ENCODE measurements around the gene SNRNP48.

SNRNP48 gene

GRCh38 chr6:7644417-7644816 lies 54.4 kb downstream of the SNRNP48 start:
- DNase-seq (ENCODE audit: low read depth) = no peak

DNA sequence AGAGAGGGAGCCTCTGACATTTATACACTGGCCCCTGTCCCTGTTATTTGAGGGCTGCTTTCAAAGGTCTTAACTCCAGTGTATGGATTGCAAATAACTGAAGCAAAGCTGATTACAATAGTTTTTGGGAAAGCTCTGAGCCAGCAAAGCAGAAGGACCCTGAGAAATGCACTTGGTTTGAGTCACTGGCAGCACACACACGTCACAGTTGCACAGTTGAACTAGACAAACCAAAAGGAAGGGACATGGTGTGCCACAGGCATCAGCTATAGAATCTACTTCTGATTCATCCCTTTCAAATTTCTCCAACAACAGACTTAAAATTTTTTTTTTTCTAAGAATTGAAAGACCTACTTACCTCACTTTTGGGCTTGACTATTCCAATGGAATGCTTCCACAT lies 56.4 kb downstream of the SNRNP48 start:
- no peak for DNase-seq (ENCODE audit: low read depth)

DNA sequence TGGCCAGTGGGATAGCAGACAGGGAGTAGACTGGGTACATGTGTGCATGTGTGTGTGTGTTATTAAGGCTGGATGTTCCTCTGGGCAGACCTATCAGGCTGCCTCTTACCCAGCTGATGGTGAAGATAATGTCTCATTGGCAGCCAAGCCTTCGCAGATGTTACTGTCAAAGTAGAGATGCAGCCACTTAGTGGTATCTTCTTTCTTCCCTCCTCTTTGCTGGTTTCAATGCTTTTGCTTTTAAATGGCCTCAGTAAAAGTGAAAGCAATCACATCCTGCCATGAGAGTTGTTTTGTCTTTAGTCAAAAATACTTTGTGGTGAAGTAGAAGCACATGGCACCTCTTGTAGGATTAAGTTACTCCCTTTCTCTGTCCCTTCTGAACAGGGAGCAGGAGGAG lies 57.5 kb downstream of the SNRNP48 start:
- no peak for DNase-seq (ENCODE audit: low read depth)

DNA sequence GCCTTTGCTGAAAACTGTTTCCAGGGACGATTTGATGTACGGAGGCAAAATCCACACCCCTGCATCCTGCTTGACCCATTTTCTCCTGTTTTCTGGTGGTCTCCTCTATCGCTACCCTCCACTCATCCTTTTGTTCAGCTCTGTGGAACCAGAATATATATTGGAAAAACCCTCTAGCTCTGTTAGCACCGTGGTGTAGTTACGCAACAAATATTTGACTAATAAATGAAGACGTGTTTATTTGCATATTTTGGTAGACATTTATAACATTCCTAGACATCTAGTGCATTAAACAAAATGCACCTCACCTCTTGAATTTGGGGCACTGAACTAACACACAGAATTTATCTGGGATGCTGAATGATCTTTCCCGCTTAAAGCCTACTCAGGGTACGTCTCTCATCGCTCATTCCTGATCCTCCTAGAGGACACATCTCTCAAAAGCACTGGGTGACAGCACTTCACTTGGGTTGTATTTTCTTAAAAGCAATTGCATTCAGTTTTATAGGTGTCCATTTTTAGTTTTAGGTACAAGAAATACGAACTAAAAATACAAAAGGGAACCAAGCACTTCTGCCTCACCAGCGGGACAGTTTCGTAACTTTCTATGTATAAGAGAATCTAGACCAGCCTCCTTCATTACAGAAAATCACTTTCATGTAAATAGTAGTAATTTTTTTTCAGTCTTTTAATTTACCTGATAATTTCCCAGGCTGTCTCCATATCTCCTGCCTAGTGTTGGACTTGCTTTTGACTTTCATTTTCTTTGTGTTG lies 59.2 kb downstream of the SNRNP48 start:
- DNase-seq (ENCODE audit: low read depth) = no peak

DNA sequence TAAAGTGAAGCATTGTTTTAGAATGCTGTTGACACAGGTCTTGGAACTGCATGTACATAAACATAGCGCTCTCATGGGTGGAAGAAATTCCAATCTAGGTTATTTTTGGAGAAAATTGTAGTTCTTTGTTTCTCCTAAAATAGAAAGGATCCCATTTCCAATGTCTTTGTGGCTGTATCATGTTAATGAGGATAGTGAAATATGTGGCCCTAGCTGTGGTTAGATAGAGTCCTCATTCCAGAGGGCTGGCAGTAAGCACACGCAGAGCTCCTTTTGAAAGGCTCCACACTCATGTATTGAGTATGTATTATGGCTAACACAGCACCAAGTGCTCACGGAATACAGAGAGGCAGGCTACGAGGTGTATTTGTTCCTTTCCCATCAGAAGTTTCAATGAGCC lies 60.9 kb downstream of the SNRNP48 start:
- DNase-seq (ENCODE audit: low read depth) = no peak

- no peak for DNase-seq (ENCODE audit: low read depth)
Measured at GRCh38 chr6:7652957-7653356, 63.0 kb downstream of the SNRNP48 start.

- DNase-seq (ENCODE audit: low read depth) = no peak
Measured at GRCh38 chr6:7656355-7656754, 66.4 kb downstream of the SNRNP48 start.

DNA sequence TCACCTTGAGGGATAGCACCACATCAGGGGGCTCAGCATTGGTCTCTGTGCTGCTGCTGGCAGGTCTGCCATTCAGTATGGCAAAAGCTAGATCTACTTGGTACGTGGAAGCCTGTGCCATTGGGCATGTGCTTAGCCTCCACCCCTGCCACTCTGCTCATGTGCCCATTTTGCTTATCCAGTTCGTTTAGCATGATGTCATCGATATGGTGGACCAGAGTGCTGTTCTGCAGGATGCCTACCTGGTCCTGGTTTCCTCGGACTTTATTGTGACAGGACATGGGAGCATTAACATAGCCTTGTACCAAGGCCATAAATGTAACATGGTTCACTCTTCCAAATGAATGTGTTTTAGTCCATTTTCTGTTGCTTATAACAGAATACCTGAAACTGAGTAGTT lies 68.5 kb downstream of the SNRNP48 start:
- DNase-seq (ENCODE audit: low read depth) = no peak

- no peak for DNase-seq (ENCODE audit: low read depth)
Measured at GRCh38 chr6:7661364-7661763, 71.4 kb downstream of the SNRNP48 start.
